ENCODE measurements around the gene CTSW. TPM values are rescaled to one million over a fixed set of nuclear protein-coding genes. Genes with fewer than 3 reads are reported as not detected.

Gene CTSW
- total RNA-seq, 1 donor from 2014 or later: 17.2 TPM

- Histone ChIP-seq H3K27ac (no peak overlapping the region), H3K4me1 (peaks cover 8% of the 10 kb centered on the region), H3K27me3 (no peaks in the 10 kb centered on the region), H3K36me3 (peaks cover 16% of the 10 kb centered on the region), H3K4me3 (no peak overlapping the region), H3K9me3 (no peaks in the 10 kb centered on the region)
- DNase-seq: no peak
- intact Hi-C loops (cut with DNase I): loop anchor here (10.0 kb wide), 1 partner anchor 49 kb away; no protein-coding TSS in a partner anchor
- TF ChIP-seq CTCF (IDR thresholded peaks at IDR 0.05): no peak
- ATAC-seq: no peak
Observed at GRCh38 chr11:65925397-65925796, 45.8 kb downstream of the CTSW start.

GRCh38 chr11:65927904-65928397 lies 48.3 kb downstream of the CTSW start:
- H3K4me1 ChIP-seq: no peaks in the 10 kb centered on the region
- DNase-seq: no peak
- H3K27me3 ChIP-seq: no peaks in the 10 kb centered on the region
- no peak for TF ChIP-seq CTCF (IDR thresholded peaks at IDR 0.05)
- H3K4me3 ChIP-seq: peak overlapping the region; percentile 29
- peak; percentile 84 for ATAC-seq
- intact Hi-C loops (cut with DNase I): loop anchor here (10.0 kb wide), 1 partner anchor 47 kb away; no protein-coding TSS in a partner anchor
- H3K9me3 ChIP-seq: no peaks in the 10 kb centered on the region
- peaks cover 6% of the 10 kb centered on the region for H3K36me3 ChIP-seq
- peak overlapping the region; percentile 63 for H3K27ac ChIP-seq

- DNase-seq (no peak), ATAC-seq (no peak)
- Histone ChIP-seq H3K27me3 (no peaks in the 10 kb centered on the region), H3K36me3 (no peaks in the 10 kb centered on the region), H3K27ac (no peak overlapping the region), H3K9me3 (no peaks in the 10 kb centered on the region), H3K4me1 (no peaks in the 10 kb centered on the region), H3K4me3 (no peak overlapping the region)
- no peak for TF ChIP-seq CTCF (IDR thresholded peaks at IDR 0.05)
- intact Hi-C loops (cut with DNase I): loop anchor here (10.0 kb wide), 1 partner anchor 46 kb away; no protein-coding TSS in a partner anchor
Observed at GRCh38 chr11:65928667-65929066, 49.0 kb downstream of the CTSW start.

- intact Hi-C loops (cut with DNase I): no loop called here
- no peaks in the 10 kb centered on the region for H3K4me1 ChIP-seq
- no peak for ATAC-seq
- no peaks in the 10 kb centered on the region for H3K27me3 ChIP-seq
- H3K27ac ChIP-seq: no peak overlapping the region
- no peaks in the 10 kb centered on the region for H3K9me3 ChIP-seq
- no peak for DNase-seq
- no peak for TF ChIP-seq CTCF (IDR thresholded peaks at IDR 0.05)
- no peaks in the 10 kb centered on the region for H3K36me3 ChIP-seq
- no peak overlapping the region for H3K4me3 ChIP-seq
Observed at GRCh38 chr11:65931773-65932557, 52.3 kb downstream of the CTSW start.

- H3K36me3 ChIP-seq: no peaks in the 10 kb centered on the region
- no peak for TF ChIP-seq CTCF (IDR thresholded peaks at IDR 0.05)
- H3K4me3 ChIP-seq: no peak overlapping the region
- intact Hi-C loops (cut with DNase I): no loop called here
- no peak for DNase-seq
- no peaks in the 10 kb centered on the region for H3K4me1 ChIP-seq
- no peaks in the 10 kb centered on the region for H3K9me3 ChIP-seq
- no peak for ATAC-seq
- no peak overlapping the region for H3K27ac ChIP-seq
- H3K27me3 ChIP-seq: no peaks in the 10 kb centered on the region
Observed at GRCh38 chr11:65932558-65932919, 52.9 kb downstream of the CTSW start.

Other genes starting within 250 kb of the CTSW start
- 86.5 TPM for gene SIPA1, start 241.7 kb upstream of the CTSW start, total RNA-seq
- 68.2 TPM for gene RELA, start 216.9 kb upstream of the CTSW start, total RNA-seq
- 77.5 TPM for gene KAT5, start 167.6 kb upstream of the CTSW start, total RNA-seq
- gene RNASEH2C, start 159.0 kb upstream of the CTSW start, total RNA-seq: 42.5 TPM
- gene AP5B1, start 98.9 kb upstream of the CTSW start, total RNA-seq: 35.6 TPM
- 2.7 TPM for gene OVOL1, start 92.8 kb upstream of the CTSW start, total RNA-seq
- gene SNX32, start 45.9 kb upstream of the CTSW start, total RNA-seq: not detected
- gene CFL1, start 21.7 kb upstream of the CTSW start, total RNA-seq: 608 TPM
- 49.4 TPM for gene MUS81, start 19.4 kb upstream of the CTSW start, total RNA-seq
- 62.0 TPM for gene EFEMP2, start 7.0 kb upstream of the CTSW start, total RNA-seq
- gene FIBP, start 8.6 kb downstream of the CTSW start, total RNA-seq: 35.5 TPM
- 36.4 TPM for gene CCDC85B, start 10.8 kb downstream of the CTSW start, total RNA-seq
- gene FOSL1, start 20.6 kb downstream of the CTSW start, total RNA-seq: 3.9 TPM
- 34.7 TPM for gene C11orf68, start 39.2 kb downstream of the CTSW start, total RNA-seq
- gene DRAP1, start 39.6 kb downstream of the CTSW start, total RNA-seq: 62.8 TPM
- gene TSGA10IP, start 65.6 kb downstream of the CTSW start, total RNA-seq: not detected
- 53.3 TPM for gene SART1, start 81.9 kb downstream of the CTSW start, total RNA-seq
- gene EIF1AD, start 122.3 kb downstream of the CTSW start, total RNA-seq: 32.6 TPM
- 167 TPM for gene BANF1, start 122.7 kb downstream of the CTSW start, total RNA-seq
- gene CST6, start 132.2 kb downstream of the CTSW start, total RNA-seq: 23.7 TPM
- gene CATSPER1, start 146.6 kb downstream of the CTSW start, total RNA-seq: 3.4 TPM
- gene GAL3ST3, start 169.3 kb downstream of the CTSW start, total RNA-seq: not detected
- gene SF3B2, start 172.5 kb downstream of the CTSW start, total RNA-seq: 149 TPM
- gene PACS1, start 190.4 kb downstream of the CTSW start, total RNA-seq: 55.9 TPM

Data from upper lobe of right lung (tissue), 1 donor.